Stomach (tissue), 4 donors: ENCODE results near the gene SLC12A3.

Experiments
- EP300 ChIP-seq: sonication (generic); formaldehyde crosslinking; IDR thresholded peaks from one replicate; pipeline ENCODE4 v1.6.1; 2017; ENCODE audit warnings: antibody characterized with exemption
- POLR2AphosphoS5 ChIP-seq, 3 donors: sonication (generic); formaldehyde crosslinking; IDR thresholded peaks; one replicate each; pipeline ENCODE4 v1.6.1; 2016; ENCODE audit warnings: antibody characterized with exemption in 3 of 3

GRCh38 chr16:56868175-56868574, 3.2 kb downstream of the SLC12A3 start:
- no peak for TF ChIP-seq POLR2AphosphoS5 (IDR thresholded peaks at IDR 0.05)
- no peak for TF ChIP-seq EP300
